GM19455 (cell line): ENCODE measurements around the gene ZNF239.
"Not testable (repeated sequence)": the region's sequence is repeated elsewhere in the genome, so short reads cannot be mapped to it uniquely, and the experiment has no call there.

ENCODE experiments used
- ATAC-seq: cut with Tn5 transposase; IDR thresholded peaks from one replicate; pipeline ENCODE4 v1.9.1; 2021; ENCODE audit not compliant: unreplicated experiment

Gene ZNF239

GRCh38 chr10:43574001-43574892, at the start of gene ZNF239:
TSS of gene ZNF239 (minus strand) at chr10:43574616. CDS start at chr10:43558079, 16,537 bp downstream.
- peak; percentile 94 for ATAC-seq

- no peak for ATAC-seq
These were observed 48.9 kb upstream of the ZNF239 start for GRCh38 chr10:43623351-43623750.

GRCh38 chr10:43622038-43622437, 47.6 kb upstream of the ZNF239 start:
- ATAC-seq, result no peak

GRCh38 chr10:43619368-43619767, 45.0 kb upstream of the ZNF239 start:
- ATAC-seq, result no peak

- no peak for ATAC-seq
These were observed 42.4 kb upstream of the ZNF239 start for GRCh38 chr10:43616697-43617370.

GRCh38 chr10:43610636-43611035, 36.2 kb upstream of the ZNF239 start:
- no peak for ATAC-seq

GRCh38 chr10:43607199-43607573, 32.8 kb upstream of the ZNF239 start:
- ATAC-seq, result no peak

- ATAC-seq, result peak; percentile 96
These were observed 32.1 kb upstream of the ZNF239 start, which contains the start of gene ZNF485 for GRCh38 chr10:43606323-43607198. TSS of gene ZNF485 (plus strand) at chr10:43606438. CDS start at chr10:43607051, 613 bp downstream.

- peak; percentile 35 for ATAC-seq
These were observed 31.5 kb upstream of the ZNF239 start for GRCh38 chr10:43605850-43606322.

- ATAC-seq, result not testable (repeated sequence)
These were observed 27.2 kb upstream of the ZNF239 start for GRCh38 chr10:43601576-43601975.

- no peak for ATAC-seq
These were observed 24.9 kb upstream of the ZNF239 start for GRCh38 chr10:43599333-43599732.

GRCh38 chr10:43598446-43598845, 24.0 kb upstream of the ZNF239 start:
- no peak for ATAC-seq

GRCh38 chr10:43596546-43596945, 22.1 kb upstream of the ZNF239 start:
- ATAC-seq, result no peak

- ATAC-seq, result peak; percentile 47
These were observed 21.4 kb upstream of the ZNF239 start for GRCh38 chr10:43595739-43596298.

- peak; percentile 97 for ATAC-seq
These were observed 20.7 kb upstream of the ZNF239 start for GRCh38 chr10:43594944-43595589.

GRCh38 chr10:43591303-43591904, 17.0 kb upstream of the ZNF239 start:
- no peak for ATAC-seq

GRCh38 chr10:43586730-43587115, 12.3 kb upstream of the ZNF239 start:
- ATAC-seq, result not testable (repeated sequence)

GRCh38 chr10:43585981-43586729, 11.7 kb upstream of the ZNF239 start:
- no peak for ATAC-seq

- ATAC-seq, result no peak
These were observed 10.6 kb upstream of the ZNF239 start for GRCh38 chr10:43585046-43585445.
